Measurements from ENCODE around the gene TRIO.

The TRIO gene

GRCh38 chr5:14247054-14247386 lies 103.9 kb downstream of the TRIO start:
- no peak for DNase-seq (ENCODE audit: low read depth)

GRCh38 chr5:14249258-14250082 lies 106.3 kb downstream of the TRIO start:
- no peak for DNase-seq (ENCODE audit: low read depth)

GRCh38 chr5:14250084-14250695 lies 107.0 kb downstream of the TRIO start:
- peak; percentile 70 for DNase-seq (ENCODE audit: low read depth)

GRCh38 chr5:14250748-14251701 lies 107.9 kb downstream of the TRIO start:
- DNase-seq (ENCODE audit: low read depth) = no peak

DNA sequence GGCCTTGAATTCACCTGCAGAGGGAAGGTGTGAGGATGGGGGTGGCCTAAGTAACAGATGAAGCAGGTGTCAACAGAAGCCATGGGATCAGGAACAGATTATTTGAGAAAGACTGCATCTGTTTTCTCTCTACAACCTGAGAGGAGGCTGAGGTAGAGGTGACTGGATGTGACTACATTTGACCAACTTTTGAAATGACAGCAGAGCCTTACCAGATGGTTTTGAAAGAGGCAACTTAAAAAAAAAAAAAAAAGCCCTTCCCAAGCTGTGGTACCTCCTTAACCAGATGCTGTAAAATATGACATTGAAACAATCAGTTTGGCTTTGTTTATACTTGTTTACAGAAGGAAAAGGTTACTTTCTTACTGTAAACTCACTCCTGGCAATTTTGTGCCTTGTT lies 108.6 kb downstream of the TRIO start:
- no peak for DNase-seq (ENCODE audit: low read depth)

GRCh38 chr5:14252793-14253192 lies 109.7 kb downstream of the TRIO start:
- no peak for DNase-seq (ENCODE audit: low read depth)

DNA sequence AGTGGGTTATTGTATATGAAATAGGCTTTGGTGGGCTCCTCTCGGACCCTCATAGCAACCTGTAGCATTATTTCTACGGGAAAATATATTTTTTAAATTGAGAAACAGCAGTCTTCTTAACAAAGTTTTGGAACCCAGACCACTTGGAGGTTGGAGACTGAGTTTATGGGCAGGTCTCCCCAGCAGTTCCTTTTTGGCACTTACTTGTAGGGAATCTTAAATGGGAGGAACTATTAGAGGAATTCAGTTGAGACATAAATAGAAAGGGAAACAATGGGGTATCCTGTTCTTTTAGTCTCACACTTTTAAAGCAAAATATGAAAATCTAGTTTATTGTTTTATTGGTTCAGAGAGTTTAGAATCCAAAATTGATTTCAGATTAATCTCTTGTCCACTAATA lies 111.5 kb downstream of the TRIO start:
- DNase-seq (ENCODE audit: low read depth) = no peak

GRCh38 chr5:14256026-14256690 lies 113.0 kb downstream of the TRIO start:
- DNase-seq (ENCODE audit: low read depth) = no peak

GRCh38 chr5:14256756-14257393 lies 113.7 kb downstream of the TRIO start:
- DNase-seq (ENCODE audit: low read depth) = no peak

DNA sequence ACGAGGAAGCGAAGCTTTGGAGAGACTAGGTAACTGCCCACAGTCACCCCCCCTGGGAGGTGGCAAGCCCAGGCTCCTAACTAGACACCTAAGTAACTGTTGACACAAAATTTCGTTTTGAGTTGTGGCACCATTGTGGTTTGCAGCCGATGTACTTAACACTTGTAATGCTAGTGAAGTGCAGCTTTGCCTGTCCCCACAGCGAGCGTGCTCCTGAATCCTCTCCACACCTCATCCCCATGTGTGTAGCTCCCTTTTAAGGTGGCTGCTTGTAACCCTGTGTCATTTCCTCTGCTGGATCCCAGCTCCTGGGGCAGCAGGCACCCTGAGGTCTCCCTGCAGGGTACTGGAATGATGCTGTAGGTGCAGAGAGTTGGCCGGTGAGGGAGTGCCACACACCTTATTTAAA lies 114.9 kb downstream of the TRIO start:
- DNase-seq (ENCODE audit: low read depth) = no peak

DNA sequence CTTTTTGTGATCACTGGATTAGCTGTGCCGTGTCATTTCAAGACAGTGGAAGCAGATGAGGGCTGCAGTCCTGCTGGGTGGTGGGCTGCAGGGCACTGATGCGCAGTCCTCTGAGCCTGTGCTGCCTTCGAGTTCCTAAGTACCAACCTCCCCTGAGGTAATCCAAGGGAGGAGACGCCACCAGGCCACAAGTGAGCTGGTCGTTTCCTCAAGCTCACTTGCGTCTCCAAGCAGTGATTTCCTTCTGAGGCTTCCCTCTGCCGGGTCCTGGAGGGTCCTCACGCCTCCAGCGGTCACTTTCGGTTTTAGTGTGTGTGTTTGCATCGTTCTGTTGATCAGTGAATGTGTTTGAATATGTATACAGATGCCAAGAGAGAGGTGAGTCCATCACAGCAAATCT lies 115.7 kb downstream of the TRIO start:
- no peak for DNase-seq (ENCODE audit: low read depth)

DNA sequence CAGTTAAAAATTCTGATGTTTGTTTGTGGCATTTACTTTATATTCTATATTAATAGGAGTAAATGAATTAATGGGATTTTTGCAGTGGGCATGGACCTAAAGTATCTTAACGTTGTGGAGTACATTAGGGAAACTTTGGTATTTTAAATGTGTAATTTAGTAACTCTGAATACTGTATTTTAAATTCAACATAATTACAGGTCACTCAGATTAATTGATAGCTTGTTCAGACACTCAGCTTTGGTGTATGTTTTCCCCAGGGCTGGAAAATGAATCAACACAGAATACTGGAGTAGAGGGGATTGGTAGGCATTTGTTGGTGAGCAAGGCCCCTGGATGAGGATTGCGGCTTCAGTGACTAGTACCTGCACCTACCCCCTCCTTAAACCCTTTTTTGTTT lies 117.5 kb downstream of the TRIO start:
- DNase-seq (ENCODE audit: low read depth) = no peak

- no peak for DNase-seq (ENCODE audit: low read depth)
Measured at GRCh38 chr5:14261235-14261634, 118.1 kb downstream of the TRIO start.

DNA sequence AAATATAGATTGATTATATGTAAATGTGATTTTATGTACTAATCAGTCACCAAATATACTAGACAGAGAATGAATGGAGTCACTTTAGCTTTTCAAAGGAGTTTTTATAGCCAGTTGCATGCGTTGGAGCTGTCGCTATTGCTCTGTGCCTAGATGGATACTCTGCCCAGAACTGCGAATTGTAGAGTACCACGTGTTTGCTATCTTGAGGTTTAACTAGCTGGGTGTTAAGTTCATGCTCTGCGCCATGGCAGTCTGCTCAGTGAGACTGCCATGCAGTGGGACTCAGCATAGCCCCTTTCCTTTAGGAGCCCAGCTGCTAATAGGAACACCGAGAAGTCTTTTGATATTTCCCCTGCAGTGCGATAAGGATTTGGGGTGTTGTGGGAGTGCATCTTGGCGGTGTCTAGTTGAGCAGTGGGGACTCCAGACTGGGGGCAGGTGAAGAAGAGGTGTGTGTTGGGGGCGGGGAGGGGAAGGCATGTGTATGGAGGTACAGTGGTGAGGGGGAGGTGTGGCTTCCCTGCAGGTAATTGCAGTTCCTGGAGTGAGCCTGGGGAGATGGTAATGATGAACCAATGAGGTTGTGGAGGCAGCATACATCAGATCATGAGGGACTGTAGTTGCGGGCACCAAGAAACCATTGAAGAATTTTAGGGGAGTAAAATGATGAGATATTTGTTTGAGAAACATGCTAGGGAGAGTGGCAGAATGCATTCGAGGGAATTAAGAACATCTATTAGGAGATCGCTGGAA lies 118.9 kb downstream of the TRIO start:
- no peak for DNase-seq (ENCODE audit: low read depth)

- DNase-seq (ENCODE audit: low read depth) = no peak
Measured at GRCh38 chr5:14263113-14263512, 120.0 kb downstream of the TRIO start.

GRCh38 chr5:14263699-14264098 lies 120.6 kb downstream of the TRIO start:
- no peak for DNase-seq (ENCODE audit: low read depth)

GRCh38 chr5:14264605-14265316 lies 121.6 kb downstream of the TRIO start:
- DNase-seq (ENCODE audit: low read depth) = peak; percentile 87

- DNase-seq (ENCODE audit: low read depth) = peak; percentile 99
Measured at GRCh38 chr5:14265570-14265969, 122.4 kb downstream of the TRIO start.

DNA sequence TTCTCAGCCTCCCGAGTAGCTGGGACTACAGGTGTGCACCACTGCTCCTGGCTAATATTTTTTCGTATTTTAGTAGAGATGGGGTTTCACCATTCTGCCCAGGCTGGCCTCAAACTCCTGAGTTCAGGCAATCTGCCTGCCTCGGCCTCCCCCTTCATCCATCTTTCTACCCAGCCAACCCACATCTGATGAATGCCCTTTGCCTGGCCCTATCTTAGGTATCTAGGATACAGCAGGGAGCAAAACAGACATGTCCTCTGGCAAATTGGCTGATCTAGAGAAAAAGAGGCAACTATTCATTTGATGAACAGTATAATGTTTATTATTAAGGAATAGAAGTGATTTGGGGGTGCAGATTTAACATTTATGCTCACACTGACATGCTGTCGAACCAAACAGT lies 123.0 kb downstream of the TRIO start:
- DNase-seq (ENCODE audit: low read depth) = no peak

DNA sequence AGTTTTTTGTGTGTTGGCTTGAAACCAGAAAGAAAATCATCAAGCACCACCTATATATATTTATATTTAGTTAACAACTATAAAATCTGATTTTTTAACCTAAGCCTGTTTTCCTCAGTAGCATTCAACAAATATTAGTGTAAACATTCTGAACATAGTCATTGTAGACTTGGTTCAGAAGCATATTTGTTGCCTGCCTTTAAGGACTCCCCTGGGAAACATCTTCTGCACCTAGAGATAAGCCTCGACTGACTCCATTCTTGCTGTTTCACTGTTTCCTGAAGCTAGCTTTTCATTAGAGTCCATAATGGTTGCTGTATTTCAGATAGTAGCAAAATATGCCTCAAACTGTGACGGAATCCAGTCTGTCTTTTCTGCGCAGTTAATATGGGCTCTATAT lies 123.5 kb downstream of the TRIO start:
- no peak for DNase-seq (ENCODE audit: low read depth)

All from HS-5 (cell line).